ENCODE results near the gene CDHR4. TPM values are rescaled to one million over a fixed set of nuclear protein-coding genes. Genes with fewer than 3 reads are reported as not detected.

CDHR4 gene
- total and polyA plus RNA-seq, 2 of the 8 experiments (the other 6 are each of a cell fraction or from before 2014, with no cell fraction given): 0.50 to 0.60 TPM

DNA sequence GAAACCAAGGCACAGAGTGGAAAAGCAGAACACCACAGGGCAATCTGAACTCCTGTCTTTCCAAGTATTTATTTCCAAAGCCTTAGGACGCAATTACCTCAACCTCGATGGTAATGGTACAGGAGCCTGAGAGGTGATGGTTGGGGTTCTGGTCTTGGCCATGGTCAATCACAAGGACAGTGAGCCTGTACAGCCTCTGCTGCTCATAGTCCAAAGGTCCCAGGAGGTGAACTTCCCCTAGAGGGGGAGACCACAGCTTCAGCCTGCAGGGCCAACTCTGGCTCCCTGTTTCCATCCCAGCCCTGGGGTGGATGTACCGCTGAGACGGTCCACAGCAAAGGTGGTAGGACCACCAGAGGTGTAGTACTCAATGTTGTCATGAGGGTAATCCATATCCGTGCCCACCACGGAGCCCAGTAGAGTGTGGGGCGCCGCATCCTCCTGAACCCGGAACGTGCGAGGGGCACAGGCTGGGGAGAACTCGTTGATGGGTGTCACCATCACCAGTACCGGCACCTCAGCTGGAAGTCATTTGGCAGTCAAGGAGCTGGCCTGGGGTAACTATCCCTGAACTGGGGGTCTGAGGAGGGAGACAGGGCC, 6.1 kb downstream of the CDHR4 start:
- no peak overlapping the region for H2AK5ac ChIP-seq (ENCODE audit: low read depth, low read length)
- no peak overlapping the region for H3K18ac ChIP-seq (ENCODE audit: extremely low read depth, low read length)
- H3K9me3 ChIP-seq (ENCODE audit: insufficient read depth in 2 of 2, low read depth in 1 of 2, low read length in 1 of 2): no peaks in the 10 kb centered on the region
- FAIRE-seq (no peak), DNase-seq (ENCODE audit: low read depth in 1 of 2, low spot score in 2 of 2) (no peak)
- no peaks in the 10 kb centered on the region; a peak in 1 of 7 replicates for H3K27me3 ChIP-seq (replicated peaks in 1 of 4; ENCODE audit: control insufficient read depth in 3 of 4, extremely low read depth in 1 of 4, insufficient read depth in 3 of 4, low read length in 3 of 4)
- no peak overlapping the region for H2BK120ac ChIP-seq (replicated peaks; ENCODE audit: low read depth, low read length)
- no peak overlapping the region for H2AFZ ChIP-seq (ENCODE audit: low read length)
- no peak overlapping the region for H4K91ac ChIP-seq (replicated peaks; ENCODE audit: insufficient read length, low read length)
- no peaks in the 10 kb centered on the region for H3K79me1 ChIP-seq (ENCODE audit: low read depth, low read length)
- H4K5ac ChIP-seq (ENCODE audit: insufficient read length, low read depth, low read length): no peak overlapping the region
- H3K36me3 ChIP-seq (ENCODE audit: control insufficient read depth in 2 of 4, insufficient read depth in 4 of 4, low read length in 3 of 4): no peaks in the 10 kb centered on the region
- no peak overlapping the region for H4K8ac ChIP-seq (ENCODE audit: extremely low read depth, insufficient read depth, low read length)
- no peak overlapping the region for H2BK12ac ChIP-seq (ENCODE audit: low read depth, low read length)
- H3K23me2 ChIP-seq (ENCODE audit: low read depth, low read length): no peaks in the 10 kb centered on the region
- WGBS, 2 experiments (ENCODE audit: extremely low coverage in 1 of 2, insufficient coverage in 1 of 2, insufficient read length in 1 of 2, insufficient replicate concordance in 2 of 2, low coverage in 1 of 2, low lambda C conversion rate in 2 of 2, missing lambda C conversion rate in 1 of 2): 96% methylated on average over 13 of the region's 13 CpGs; no CpG with 5 or more reads in 1 of the 2 experiments
- H3K79me2 ChIP-seq (ENCODE audit: control insufficient read depth in 1 of 2, insufficient read depth in 2 of 2, low read length in 2 of 2): no peaks in the 10 kb centered on the region
- ChIA-PET CTCF (ENCODE audit: partially characterized antibody) (interaction anchor here (0.6 to 1.6 kb wide), 7 partner anchors 12 to 107 kb away, joined by 3 to 4 read pairs (median 3); no protein-coding TSS in a partner anchor), POLR2A (ENCODE audit: partially characterized antibody) (interaction anchor here (0.5 kb wide), 1 partner anchor 11 kb away, joined by 3 read pairs; no protein-coding TSS in a partner anchor)
- no peak overlapping the region for H3K14ac ChIP-seq (ENCODE audit: insufficient read length)
- no peak overlapping the region for H3K9ac ChIP-seq (replicated peaks in 1 of 4; ENCODE audit: extremely low read depth in 1 of 4, low read depth in 3 of 4, low read length in 3 of 4)
- H2BK5ac ChIP-seq (ENCODE audit: low read depth, low read length): no peak overlapping the region
- no peak overlapping the region for H3K4me2 ChIP-seq (ENCODE audit: insufficient read depth in 1 of 2, low read depth in 2 of 2, low read length in 2 of 2)
- no peak overlapping the region for H3K23ac ChIP-seq (ENCODE audit: insufficient read length)
- no peak overlapping the region for H3K56ac ChIP-seq (replicated peaks; ENCODE audit: insufficient read length, low read depth, low read length)
- H3K4me3 ChIP-seq (ENCODE audit: extremely low read depth in 1 of 4, insufficient read depth in 2 of 4, low read depth in 3 of 4, low read length in 4 of 4): no peak overlapping the region
- peaks cover 0 to 2% of the 10 kb centered on the region in 2 experiments for H4K20me1 ChIP-seq (replicated peaks in 1 of 2; ENCODE audit: control insufficient read depth in 1 of 2, insufficient read depth in 2 of 2, low read length in 2 of 2)
- H2BK20ac ChIP-seq (ENCODE audit: low read length): no peak overlapping the region
- no peaks in the 10 kb centered on the region for H3K4me1 ChIP-seq (replicated peaks in 1 of 4; ENCODE audit: control insufficient read depth in 3 of 4, insufficient read depth in 4 of 4, low read length in 3 of 4)
- H2BK15ac ChIP-seq (ENCODE audit: low read length): no peak overlapping the region
- H3K4ac ChIP-seq (replicated peaks; ENCODE audit: insufficient read length, low read depth, low read length): no peak overlapping the region
- no peak overlapping the region for H3K27ac ChIP-seq (ENCODE audit: low read depth, low read length)
- no peak for TF ChIP-seq TCF12 (IDR thresholded peaks at IDR 0.05; ENCODE audit: low read depth, low read length)
